ENCODE results near the gene CASP9.

GRCh38 chr1:15475752-15476314, 48.2 kb downstream of the CASP9 start, which contains the start of gene CELA2B:
- TF ChIP-seq, protein P1, sequence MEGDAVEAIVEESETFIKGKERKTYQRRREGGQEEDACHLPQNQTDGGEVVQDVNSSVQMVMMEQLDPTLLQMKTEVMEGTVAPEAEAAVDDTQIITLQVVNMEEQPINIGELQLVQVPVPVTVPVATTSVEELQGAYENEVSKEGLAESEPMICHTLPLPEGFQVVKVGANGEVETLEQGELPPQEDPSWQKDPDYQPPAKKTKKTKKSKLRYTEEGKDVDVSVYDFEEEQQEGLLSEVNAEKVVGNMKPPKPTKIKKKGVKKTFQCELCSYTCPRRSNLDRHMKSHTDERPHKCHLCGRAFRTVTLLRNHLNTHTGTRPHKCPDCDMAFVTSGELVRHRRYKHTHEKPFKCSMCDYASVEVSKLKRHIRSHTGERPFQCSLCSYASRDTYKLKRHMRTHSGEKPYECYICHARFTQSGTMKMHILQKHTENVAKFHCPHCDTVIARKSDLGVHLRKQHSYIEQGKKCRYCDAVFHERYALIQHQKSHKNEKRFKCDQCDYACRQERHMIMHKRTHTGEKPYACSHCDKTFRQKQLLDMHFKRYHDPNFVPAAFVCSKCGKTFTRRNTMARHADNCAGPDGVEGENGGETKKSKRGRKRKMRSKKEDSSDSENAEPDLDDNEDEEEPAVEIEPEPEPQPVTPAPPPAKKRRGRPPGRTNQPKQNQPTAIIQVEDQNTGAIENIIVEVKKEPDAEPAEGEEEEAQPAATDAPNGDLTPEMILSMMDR (IDR thresholded peaks at IDR 0.05; ENCODE audit: poor library complexity) = no peak
- TF ChIP-seq EZH2 (IDR thresholded peaks at IDR 0.05; ENCODE audit: borderline replicate concordance) = no peak
